Parathyroid adenoma (tissue), 2 donors: ENCODE results near the gene PRKCE.

Source experiments
- H2AFZ ChIP-seq: fragments of 300-600 bp; sonication (generic); one replicate; pipeline ENCODE4 v1.7.0; 2017; ENCODE audit warnings: antibody characterized with exemption, mild to moderate bottlenecking
- H3K27ac ChIP-seq: fragments of 300-600 bp; sonication (generic); one replicate; pipeline ENCODE4 v1.7.0; 2017
- H3K27me3 ChIP-seq: fragments of 300-600 bp; sonication (generic); one replicate; pipeline ENCODE4 v1.7.0; 2017; ENCODE audit warnings: low read length; ENCODE audit not compliant: control insufficient read depth, insufficient read depth
- H3K36me3 ChIP-seq: fragments of 300-600 bp; sonication (generic); one replicate; pipeline ENCODE4 v1.7.0; 2017; ENCODE audit warnings: low read length; ENCODE audit not compliant: control insufficient read depth, insufficient read depth
- H3K4me1 ChIP-seq: fragments of 300-600 bp; sonication (generic); one replicate; pipeline ENCODE4 v1.7.0; 2017; ENCODE audit warnings: control low read depth
- H3K4me2 ChIP-seq: fragments of 300-600 bp; sonication (generic); one replicate; pipeline ENCODE4 v1.7.0; 2017; ENCODE audit warnings: low read length
- H3K4me3 ChIP-seq: fragments of 300-600 bp; sonication (generic); one replicate; pipeline ENCODE4 v1.7.0; 2017; ENCODE audit warnings: low read depth, low read length
- H3K79me2 ChIP-seq: fragments of 300-600 bp; sonication (generic); one replicate; pipeline ENCODE4 v1.7.0; 2017; ENCODE audit warnings: control low read depth
- H3K9ac ChIP-seq: fragments of 300-600 bp; sonication (generic); one replicate; pipeline ENCODE4 v1.7.0; 2017; ENCODE audit warnings: mild to moderate bottlenecking
- H3K9me3 ChIP-seq: fragments of 300-600 bp; sonication (generic); one replicate; pipeline ENCODE4 v1.7.0; 2017; ENCODE audit warnings: low read length; ENCODE audit not compliant: control insufficient read depth
- TF ChIP-seq, protein P1 (sequence below): fragments of 300-600 bp; sonication (generic); IDR thresholded peaks from one replicate; pipeline ENCODE4 v1.7.0; 2017; ENCODE audit warnings: antibody characterized with exemption, mild to moderate bottlenecking
- donor health status: primary hyperparathyroidism.

The PRKCE gene

DNA sequence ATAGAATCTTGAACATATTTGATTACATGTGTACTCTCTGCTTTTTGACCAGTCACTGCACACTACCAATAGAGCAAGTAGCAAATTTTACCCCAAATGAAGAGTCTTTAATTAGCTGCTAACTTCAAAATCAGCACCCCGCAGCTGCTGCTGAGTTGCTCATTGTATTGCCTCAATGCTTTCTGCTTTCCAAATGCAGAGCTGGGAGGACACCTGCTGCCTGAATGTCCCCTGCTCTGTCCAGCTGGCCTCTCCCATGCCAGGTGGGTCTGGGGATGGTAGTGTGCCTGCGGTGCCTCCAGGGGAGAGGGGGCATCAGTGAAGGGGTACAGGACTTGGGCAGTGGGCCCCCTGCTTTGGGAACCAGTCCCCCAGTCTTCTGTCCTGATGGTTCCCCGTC, 184.8 kb downstream of the PRKCE start:
- peaks cover 6% of the 10 kb centered on the region for H3K4me1 ChIP-seq
- no peak overlapping the region for H3K4me3 ChIP-seq
- no peak overlapping the region for H3K27ac ChIP-seq
- H3K27me3 ChIP-seq = no peaks in the 10 kb centered on the region
- no peaks in the 10 kb centered on the region for H3K9me3 ChIP-seq
- peaks cover 77% of the 10 kb centered on the region for H3K79me2 ChIP-seq
- H3K9ac ChIP-seq = no peak overlapping the region
- TF ChIP-seq, protein P1, sequence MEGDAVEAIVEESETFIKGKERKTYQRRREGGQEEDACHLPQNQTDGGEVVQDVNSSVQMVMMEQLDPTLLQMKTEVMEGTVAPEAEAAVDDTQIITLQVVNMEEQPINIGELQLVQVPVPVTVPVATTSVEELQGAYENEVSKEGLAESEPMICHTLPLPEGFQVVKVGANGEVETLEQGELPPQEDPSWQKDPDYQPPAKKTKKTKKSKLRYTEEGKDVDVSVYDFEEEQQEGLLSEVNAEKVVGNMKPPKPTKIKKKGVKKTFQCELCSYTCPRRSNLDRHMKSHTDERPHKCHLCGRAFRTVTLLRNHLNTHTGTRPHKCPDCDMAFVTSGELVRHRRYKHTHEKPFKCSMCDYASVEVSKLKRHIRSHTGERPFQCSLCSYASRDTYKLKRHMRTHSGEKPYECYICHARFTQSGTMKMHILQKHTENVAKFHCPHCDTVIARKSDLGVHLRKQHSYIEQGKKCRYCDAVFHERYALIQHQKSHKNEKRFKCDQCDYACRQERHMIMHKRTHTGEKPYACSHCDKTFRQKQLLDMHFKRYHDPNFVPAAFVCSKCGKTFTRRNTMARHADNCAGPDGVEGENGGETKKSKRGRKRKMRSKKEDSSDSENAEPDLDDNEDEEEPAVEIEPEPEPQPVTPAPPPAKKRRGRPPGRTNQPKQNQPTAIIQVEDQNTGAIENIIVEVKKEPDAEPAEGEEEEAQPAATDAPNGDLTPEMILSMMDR = no peak
- H3K36me3 ChIP-seq = no peaks in the 10 kb centered on the region
- H3K4me2 ChIP-seq = no peak overlapping the region
- H2AFZ ChIP-seq = no peak overlapping the region

DNA sequence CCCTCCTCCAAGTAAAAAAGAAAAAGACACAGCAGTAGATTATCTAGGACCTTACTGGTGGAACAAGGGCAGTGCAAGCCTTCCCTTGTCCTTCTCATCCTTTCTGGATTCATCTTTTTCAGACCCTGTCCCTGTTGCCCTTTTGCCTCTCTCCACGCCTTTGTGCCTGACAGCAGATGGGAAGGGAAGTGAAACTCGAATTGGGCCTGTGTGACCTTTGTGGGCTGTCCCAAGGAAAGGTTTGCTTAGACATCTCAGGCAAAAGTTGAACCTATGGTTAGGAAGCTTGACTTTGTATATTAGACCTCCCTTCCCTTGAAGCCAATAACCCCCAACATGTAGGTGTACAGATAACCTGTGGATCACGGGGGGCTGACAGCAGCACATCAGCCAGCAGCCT, 185.3 kb downstream of the PRKCE start:
- Histone ChIP-seq H3K79me2 (peaks cover 79% of the 10 kb centered on the region), H3K27me3 (no peaks in the 10 kb centered on the region), H3K36me3 (no peaks in the 10 kb centered on the region), H3K4me1 (peaks cover 6% of the 10 kb centered on the region), H3K4me3 (no peak overlapping the region), H3K27ac (no peak overlapping the region), H3K4me2 (no peak overlapping the region), H3K9ac (no peak overlapping the region), H2AFZ (no peak overlapping the region), H3K9me3 (no peaks in the 10 kb centered on the region)
- TF ChIP-seq, protein P1 = no peak

DNA sequence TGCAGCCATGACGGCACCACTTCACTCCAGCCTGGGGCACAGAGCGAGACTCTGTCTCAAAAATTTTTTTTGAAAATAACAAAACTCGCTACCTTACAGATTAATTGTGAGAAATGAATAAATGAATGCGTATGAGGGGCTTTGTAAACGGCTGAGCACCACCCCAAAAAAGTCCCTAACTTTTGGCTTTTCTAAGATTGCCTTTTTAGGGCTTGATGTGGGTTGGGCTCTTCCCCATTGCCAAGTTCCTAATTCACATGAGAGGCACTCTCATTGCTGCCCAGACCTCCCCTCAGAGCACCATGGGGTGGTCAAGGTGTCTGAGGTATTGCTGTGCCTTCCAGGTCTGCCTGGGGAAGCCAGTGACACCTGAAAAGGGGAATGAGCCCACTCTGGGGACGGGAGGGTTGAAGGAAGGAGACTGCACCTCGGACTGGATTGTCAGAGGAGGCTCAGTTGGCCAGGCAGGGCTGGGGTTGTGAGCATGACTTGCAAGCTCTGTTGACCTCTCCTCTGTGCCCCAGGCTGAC, 186.4 kb downstream of the PRKCE start:
- Histone ChIP-seq H3K27me3 (no peaks in the 10 kb centered on the region), H3K27ac (no peak overlapping the region), H2AFZ (no peak overlapping the region), H3K4me3 (no peak overlapping the region), H3K9me3 (no peaks in the 10 kb centered on the region), H3K4me2 (no peak overlapping the region), H3K36me3 (no peaks in the 10 kb centered on the region), H3K4me1 (peaks cover 6% of the 10 kb centered on the region), H3K9ac (no peak overlapping the region), H3K79me2 (peaks cover 78% of the 10 kb centered on the region)
- TF ChIP-seq, protein P1 = no peak

DNA sequence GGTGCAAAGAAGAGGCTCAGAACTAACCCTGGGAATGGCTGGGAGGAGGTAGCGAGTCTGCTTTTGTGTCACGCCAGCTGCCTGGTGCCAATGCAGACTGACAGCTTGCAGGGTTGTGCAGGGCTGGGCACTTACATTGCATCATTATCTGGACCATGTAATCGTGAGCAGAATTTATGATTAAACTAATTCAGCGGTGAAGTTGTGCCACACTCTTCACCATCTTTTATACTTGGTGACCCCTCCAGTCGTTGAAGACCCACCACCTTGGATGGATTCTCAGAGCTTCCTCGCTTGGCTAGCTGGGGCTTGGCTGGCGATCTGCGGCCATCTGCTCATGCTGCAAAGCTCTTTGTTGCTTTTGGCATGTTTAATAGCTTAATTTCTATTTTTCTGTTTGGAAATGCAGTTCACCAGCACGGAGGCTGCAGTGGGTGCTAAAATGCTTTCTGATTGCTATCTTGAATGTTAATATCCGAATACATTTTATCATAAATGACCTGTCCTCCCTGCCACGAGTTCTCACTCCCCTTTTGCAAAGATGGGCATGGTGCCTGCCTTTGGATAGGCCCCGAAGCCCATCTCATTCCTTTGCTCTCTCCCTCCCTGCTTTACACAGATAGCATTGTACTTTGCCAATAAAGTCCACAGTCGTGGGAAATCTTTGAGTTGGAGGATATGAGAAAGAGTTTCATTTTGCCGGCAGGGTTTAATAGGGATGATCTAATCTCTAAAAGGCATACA, 188.2 kb downstream of the PRKCE start:
- Histone ChIP-seq H3K36me3 (no peaks in the 10 kb centered on the region), H3K4me3 (no peak overlapping the region), H2AFZ (no peak overlapping the region), H3K27me3 (no peaks in the 10 kb centered on the region), H3K27ac (no peak overlapping the region), H3K4me1 (peaks cover 6% of the 10 kb centered on the region), H3K9ac (no peak overlapping the region), H3K9me3 (no peaks in the 10 kb centered on the region), H3K4me2 (no peak overlapping the region), H3K79me2 (peaks cover 63% of the 10 kb centered on the region)
- TF ChIP-seq, protein P1 = no peak

DNA sequence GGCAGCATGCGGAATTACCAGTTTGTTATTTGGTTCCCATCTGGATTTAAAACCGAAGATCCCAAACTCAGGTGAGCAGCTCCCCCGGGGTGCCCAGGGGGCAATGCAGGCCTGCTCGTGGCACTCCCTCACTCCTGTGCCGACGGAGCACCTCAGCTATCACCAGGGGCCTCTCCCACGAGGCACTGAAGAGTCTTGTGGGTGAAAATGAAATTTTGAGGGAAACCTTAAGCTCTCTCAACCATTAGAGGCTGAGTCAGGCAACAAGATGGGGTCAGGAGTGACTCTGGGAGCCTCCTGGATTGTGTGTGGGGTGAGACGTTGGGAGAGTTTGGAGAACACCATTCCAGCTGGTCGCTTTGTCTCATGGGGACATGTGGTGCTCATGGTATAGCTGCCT, 189.0 kb downstream of the PRKCE start:
- Histone ChIP-seq H2AFZ (no peak overlapping the region), H3K27me3 (no peaks in the 10 kb centered on the region), H3K27ac (no peak overlapping the region), H3K4me2 (no peak overlapping the region), H3K4me1 (peaks cover 6% of the 10 kb centered on the region), H3K4me3 (no peak overlapping the region), H3K79me2 (peaks cover 58% of the 10 kb centered on the region), H3K9me3 (no peaks in the 10 kb centered on the region), H3K36me3 (no peaks in the 10 kb centered on the region), H3K9ac (no peak overlapping the region)
- TF ChIP-seq, protein P1 = no peak
